Measurements from ENCODE around the gene RRAD.

GRCh38 chr16:66889622-66890021 is 35.7 kb downstream of the RRAD start:
- TF ChIP-seq GATA1 (IDR thresholded peaks at IDR 0.05; ENCODE audit: low read depth, low read length) (no peak), POLR2A (IDR thresholded peaks at IDR 0.05; ENCODE audit: low read length) (no peak)

Data from erythroblast (primary cell).